Kidney epithelial cell (primary cell): ENCODE results near the gene ZNF213. TPM values are rescaled to one million over a fixed set of nuclear protein-coding genes. Genes with fewer than 3 reads are reported as not detected.
A peak's percentile ranks its signal among the peaks of the same experiment; 100 is the strongest.

Experiments
- DNase-seq: peaks from one replicate; pipeline ENCODE4 v3.0.0-alpha.2; 2010; ENCODE audit warnings: low read depth
- H3K27me3 ChIP-seq: 2 replicates; pipeline ENCODE4 v1.6.0; 2011; ENCODE audit warnings: low read length; ENCODE audit not compliant: control insufficient read depth, insufficient read depth
- H3K36me3 ChIP-seq: 2 replicates; pipeline ENCODE4 v1.5.1; 2011; ENCODE audit warnings: low read length; ENCODE audit not compliant: control insufficient read depth, insufficient read depth
- H3K4me3 ChIP-seq: 2 replicates; pipeline ENCODE4 v1.5.1; 2011; ENCODE audit warnings: low read depth, mild to moderate bottlenecking, control low read depth, low read length
- total RNA-seq: library from RNA; depleted of rRNA; stranded (reverse); fragments of >200 nt; gene quantifications from 2 replicates; pipeline ENCODE4 v1.2.3, GENCODE V29; 2015
- TF ChIP-seq, protein P1 (sequence below): IDR thresholded peaks from 2 replicates; pipeline ENCODE4 v1.5.1; 2011; ENCODE audit warnings: mild to moderate bottlenecking, moderate library complexity, low read length, control low read depth, inconsistent platforms; ENCODE audit not compliant: insufficient read depth, poor library complexity, severe bottlenecking

Gene ZNF213
- total RNA-seq, 1 donor from 2014 or later, result 13.7 TPM

DNA sequence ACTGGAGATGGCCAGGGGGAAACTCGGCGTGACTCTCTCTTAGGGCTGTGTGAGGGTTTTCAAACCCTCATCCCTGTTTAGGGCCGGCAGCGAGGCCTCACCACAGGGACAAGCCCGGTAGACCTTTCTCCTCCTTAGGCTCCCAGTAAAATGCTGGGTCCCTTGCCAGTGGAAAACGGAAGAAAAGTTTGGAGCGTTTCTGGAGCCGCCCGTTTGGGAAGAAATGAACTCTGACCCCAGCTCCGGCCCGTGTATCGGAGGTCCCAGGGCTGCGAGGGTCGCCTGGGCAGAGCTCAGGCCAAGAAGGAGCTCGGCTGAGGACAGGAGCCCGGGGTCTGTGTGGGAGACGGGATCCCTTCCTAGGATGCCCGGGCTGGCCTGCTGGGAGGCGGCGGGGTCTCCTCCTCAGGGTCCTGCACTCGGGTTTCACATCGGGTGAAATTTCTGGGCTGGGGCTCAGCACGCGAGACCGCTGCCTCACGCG is 23.2 kb downstream of the ZNF213 start:
- Histone ChIP-seq H3K36me3 (no peaks in the 10 kb centered on the region), H3K4me3 (peak overlapping the region; percentile 68), H3K27me3 (no peaks in the 10 kb centered on the region)
- no peak for DNase-seq
- TF ChIP-seq, protein P1, sequence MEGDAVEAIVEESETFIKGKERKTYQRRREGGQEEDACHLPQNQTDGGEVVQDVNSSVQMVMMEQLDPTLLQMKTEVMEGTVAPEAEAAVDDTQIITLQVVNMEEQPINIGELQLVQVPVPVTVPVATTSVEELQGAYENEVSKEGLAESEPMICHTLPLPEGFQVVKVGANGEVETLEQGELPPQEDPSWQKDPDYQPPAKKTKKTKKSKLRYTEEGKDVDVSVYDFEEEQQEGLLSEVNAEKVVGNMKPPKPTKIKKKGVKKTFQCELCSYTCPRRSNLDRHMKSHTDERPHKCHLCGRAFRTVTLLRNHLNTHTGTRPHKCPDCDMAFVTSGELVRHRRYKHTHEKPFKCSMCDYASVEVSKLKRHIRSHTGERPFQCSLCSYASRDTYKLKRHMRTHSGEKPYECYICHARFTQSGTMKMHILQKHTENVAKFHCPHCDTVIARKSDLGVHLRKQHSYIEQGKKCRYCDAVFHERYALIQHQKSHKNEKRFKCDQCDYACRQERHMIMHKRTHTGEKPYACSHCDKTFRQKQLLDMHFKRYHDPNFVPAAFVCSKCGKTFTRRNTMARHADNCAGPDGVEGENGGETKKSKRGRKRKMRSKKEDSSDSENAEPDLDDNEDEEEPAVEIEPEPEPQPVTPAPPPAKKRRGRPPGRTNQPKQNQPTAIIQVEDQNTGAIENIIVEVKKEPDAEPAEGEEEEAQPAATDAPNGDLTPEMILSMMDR, result no peak

GRCh38 chr16:3158510-3159314 is 23.9 kb downstream of the ZNF213 start:
- TF ChIP-seq, protein P1, result no peak
- H3K27me3 ChIP-seq, result no peaks in the 10 kb centered on the region
- peak; percentile 42 for DNase-seq
- H3K36me3 ChIP-seq, result no peaks in the 10 kb centered on the region
- H3K4me3 ChIP-seq, result peak overlapping the region; percentile 68

DNA sequence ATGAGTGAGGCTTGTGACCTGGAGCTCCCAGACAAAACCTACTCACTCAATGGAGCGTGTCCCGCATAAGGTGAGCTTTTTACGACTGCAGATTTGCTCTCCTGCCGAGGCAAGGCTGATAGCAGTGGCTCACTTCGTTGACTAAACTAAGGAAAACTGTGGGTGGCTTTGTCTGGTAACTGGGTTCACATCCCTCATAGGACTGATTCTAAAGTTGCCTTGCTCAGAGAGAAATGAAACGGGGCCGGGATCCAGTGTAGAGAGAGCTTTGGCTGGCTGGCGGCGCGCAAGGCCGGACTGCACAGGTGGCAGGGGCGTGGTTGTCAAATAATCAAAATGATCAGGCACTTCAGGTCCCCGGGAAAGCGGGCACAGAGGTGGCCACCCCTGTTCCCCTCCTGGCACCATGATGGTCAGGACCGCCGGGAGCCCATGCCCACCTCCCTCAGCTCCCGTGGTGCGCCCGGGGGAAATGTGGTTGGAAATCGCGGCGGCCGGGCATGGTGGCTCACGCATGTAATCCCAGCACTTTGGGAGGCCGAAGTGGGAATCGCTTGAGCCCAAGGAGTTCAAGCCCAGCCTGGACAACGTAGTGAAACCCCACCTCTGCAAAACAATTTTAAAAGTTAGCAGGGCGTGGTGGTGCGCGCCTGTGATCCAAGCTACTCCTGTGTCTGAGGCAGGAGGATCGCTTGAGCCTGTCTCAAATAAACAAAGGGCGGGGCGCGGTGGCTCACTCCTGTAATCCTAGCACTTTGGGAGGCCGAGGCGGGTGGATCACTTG is 26.6 kb downstream of the ZNF213 start:
- no peaks in the 10 kb centered on the region for H3K36me3 ChIP-seq
- no peaks in the 10 kb centered on the region for H3K27me3 ChIP-seq
- TF ChIP-seq, protein P1, result no peak
- H3K4me3 ChIP-seq, result no peak overlapping the region
- no peak for DNase-seq

DNA sequence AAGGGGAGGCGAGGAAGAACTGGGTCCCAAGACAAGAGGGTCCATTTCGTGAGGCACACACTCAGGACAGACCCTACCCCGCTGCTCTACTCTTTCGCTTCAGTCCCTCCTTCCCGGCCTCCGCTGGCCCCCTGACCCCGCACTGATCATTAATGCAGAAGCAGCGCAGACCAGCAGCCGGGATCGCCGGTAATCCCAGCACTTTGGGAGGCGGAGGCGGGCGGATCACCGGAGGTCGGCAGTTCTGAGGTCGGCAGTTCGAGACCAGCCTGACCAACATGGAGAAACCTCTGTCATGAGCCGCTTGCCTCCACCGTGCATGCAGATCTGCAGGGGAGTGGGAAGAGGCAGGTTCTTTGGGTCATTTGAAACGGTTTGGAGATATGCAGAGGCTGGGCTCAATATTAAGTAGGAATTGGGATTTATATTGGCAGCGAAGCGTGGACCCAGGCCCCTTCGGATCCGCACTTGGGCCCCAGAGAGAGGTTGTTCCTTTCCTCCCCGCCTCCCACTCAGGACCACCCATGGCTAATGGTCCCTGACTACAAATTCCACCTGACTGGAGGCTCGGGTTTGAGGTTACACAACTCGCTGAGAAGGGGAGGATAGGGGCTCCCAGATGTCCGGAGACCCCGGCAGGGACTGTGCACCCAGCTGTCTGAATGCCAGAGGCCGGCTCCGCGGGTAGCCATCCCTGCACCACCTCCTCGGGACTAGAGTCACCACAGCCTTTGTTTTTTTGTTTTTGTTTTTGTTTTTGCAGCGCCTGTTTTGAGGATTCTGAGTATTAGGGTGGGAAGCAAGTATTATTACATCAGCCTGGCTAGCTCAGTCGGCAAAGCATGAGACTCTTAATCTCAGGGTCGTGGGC is 29.5 kb downstream of the ZNF213 start:
- TF ChIP-seq, protein P1, result no peak
- H3K4me3 ChIP-seq, result no peak overlapping the region

GRCh38 chr16:3165111-3165822 is 30.4 kb downstream of the ZNF213 start:
- H3K4me3 ChIP-seq, result no peak overlapping the region
- peaks cover 19% of the 10 kb centered on the region for H3K27me3 ChIP-seq
- H3K36me3 ChIP-seq, result no peaks in the 10 kb centered on the region
- DNase-seq, result no peak
- TF ChIP-seq, protein P1, result no peak

More for the DNA sequence above, 29.5 kb downstream of the ZNF213 start:
- DNase-seq, result no peak
- Histone ChIP-seq H3K36me3 (no peaks in the 10 kb centered on the region), H3K27me3 (peaks cover 12% of the 10 kb centered on the region)
